Measurements from ENCODE around the gene PPP1R1A. TPM values are rescaled to one million over a fixed set of nuclear protein-coding genes. Genes with fewer than 3 reads are reported as not detected.

The PPP1R1A gene
- total RNA-seq, 2 donors from 2014 or later = not detected

GRCh38 chr12:54578778-54579177 is 9.7 kb downstream of the PPP1R1A start:
- peaks cover 6 to 7% of the 10 kb centered on the region in 2 donors for H3K4me1 Mint-ChIP-seq (ENCODE audit: low read depth in 2 of 2)
- H3K4me3 Mint-ChIP-seq = no peak overlapping the region
- no peak overlapping the region for H3K27ac Mint-ChIP-seq
- H3K9me3 Mint-ChIP-seq = no peaks in the 10 kb centered on the region
- H3K27me3 Mint-ChIP-seq = peaks cover 0 to 3% of the 10 kb centered on the region in 2 donors
- DNase-seq (ENCODE audit: low spot score) = no peak
- H3K36me3 Mint-ChIP-seq = no peaks in the 10 kb centered on the region
- ATAC-seq = no peak

DNA sequence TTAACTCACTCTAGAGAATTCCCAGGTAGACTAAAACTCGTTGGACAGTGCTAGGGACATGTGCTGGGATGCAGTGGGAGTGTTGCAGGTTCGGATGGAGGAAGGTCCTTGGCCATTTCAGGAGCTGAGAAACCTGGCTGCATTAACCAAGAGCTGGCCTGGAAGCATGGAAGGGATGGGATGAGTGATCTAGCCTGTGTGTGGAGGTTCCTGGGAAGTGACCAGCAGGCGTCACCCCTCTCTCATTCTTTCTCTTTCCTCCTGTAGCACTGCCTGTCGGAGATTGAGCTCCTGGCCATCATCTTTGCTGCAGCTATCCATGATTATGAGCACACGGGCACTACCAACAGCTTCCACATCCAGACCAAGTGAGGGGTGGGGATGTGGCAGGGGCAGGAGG is 15.6 kb downstream of the PPP1R1A start:
- H3K36me3 Mint-ChIP-seq = no peaks in the 10 kb centered on the region
- no peak overlapping the region for H3K27ac Mint-ChIP-seq
- H3K4me1 Mint-ChIP-seq (ENCODE audit: low read depth in 2 of 2) = no peaks in the 10 kb centered on the region
- ATAC-seq (no peak), DNase-seq (ENCODE audit: low spot score) (no peak)
- H3K27me3 Mint-ChIP-seq = no peaks in the 10 kb centered on the region
- no peaks in the 10 kb centered on the region for H3K9me3 Mint-ChIP-seq
- H3K4me3 Mint-ChIP-seq = no peak overlapping the region

DNA sequence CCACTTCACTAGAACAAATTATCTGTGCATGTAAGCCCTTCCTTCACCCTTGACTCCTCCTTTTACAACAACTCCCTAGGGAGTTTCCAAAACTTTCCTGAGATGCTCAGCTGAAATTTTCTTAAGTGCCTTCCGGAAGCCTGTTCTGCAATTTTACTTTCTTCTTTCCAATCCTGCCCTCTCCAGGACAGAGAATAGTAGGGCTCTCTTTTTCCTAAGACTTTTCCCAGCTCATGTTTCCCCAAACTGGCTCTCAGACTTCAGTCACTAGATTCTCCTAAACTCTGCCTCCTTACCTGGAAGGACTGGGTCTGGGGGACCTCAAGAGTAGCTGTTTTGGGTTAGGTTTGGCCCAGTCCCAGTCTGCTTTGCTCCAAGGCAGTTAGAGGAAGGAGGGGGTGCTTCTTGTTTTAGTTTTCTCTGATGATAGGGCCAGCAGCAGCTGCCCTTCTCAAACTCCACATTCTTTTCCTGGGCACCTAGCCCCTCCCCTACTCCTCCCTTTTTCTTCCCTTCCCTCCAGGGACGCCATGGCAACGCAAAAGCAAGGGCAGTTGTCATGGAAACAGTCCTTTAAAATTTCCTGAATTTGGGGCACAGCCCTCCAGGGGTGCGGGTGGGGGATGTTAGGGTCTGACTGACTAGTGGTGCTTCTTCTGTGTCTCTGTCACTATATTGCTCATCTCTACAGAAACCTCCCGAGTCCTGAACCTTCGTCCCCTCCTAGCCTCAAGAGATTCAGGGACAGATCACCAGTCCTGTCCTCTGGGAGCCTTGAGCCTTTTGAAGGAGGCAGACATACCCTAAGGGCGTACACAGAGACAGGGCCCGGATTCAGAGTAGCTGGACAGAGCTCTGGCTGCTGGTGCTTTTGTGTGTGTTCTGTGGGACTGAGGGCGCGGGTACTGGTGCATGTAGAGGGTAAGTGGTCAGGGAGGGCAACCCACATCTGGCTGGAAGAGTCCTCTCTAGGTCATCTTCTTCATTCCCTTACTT is 17.0 kb downstream of the PPP1R1A start:
- H3K27ac Mint-ChIP-seq = peak overlapping the region in 1 of 2 donors; percentile 12
- no peaks in the 10 kb centered on the region for H3K9me3 Mint-ChIP-seq
- H3K36me3 Mint-ChIP-seq = no peaks in the 10 kb centered on the region
- DNase-seq (ENCODE audit: low spot score) (no peak), ATAC-seq (peak in 1 of 2 donors; percentile 22)
- no peak overlapping the region for H3K4me3 Mint-ChIP-seq
- peaks cover 0 to 2% of the 10 kb centered on the region in 2 donors for H3K4me1 Mint-ChIP-seq (ENCODE audit: low read depth in 2 of 2)
- H3K27me3 Mint-ChIP-seq = no peaks in the 10 kb centered on the region

GRCh38 chr12:54569995-54570528 is 18.4 kb downstream of the PPP1R1A start:
- Mint-ChIP-seq H3K4me3 (no peak overlapping the region), H3K9me3 (no peaks in the 10 kb centered on the region), H3K36me3 (no peaks in the 10 kb centered on the region), H3K27ac (no peak overlapping the region), H3K27me3 (no peaks in the 10 kb centered on the region), H3K4me1 (ENCODE audit: low read depth in 2 of 2) (peaks cover 0 to 2% of the 10 kb centered on the region in 2 donors)
- no peak for ATAC-seq
- DNase-seq (ENCODE audit: low spot score) = no peak

GRCh38 chr12:54569072-54569471 is 19.4 kb downstream of the PPP1R1A start:
- Mint-ChIP-seq H3K9me3 (no peaks in the 10 kb centered on the region), H3K27ac (no peak overlapping the region), H3K27me3 (no peaks in the 10 kb centered on the region), H3K4me1 (ENCODE audit: low read depth in 2 of 2) (peaks cover 0 to 5% of the 10 kb centered on the region in 2 donors), H3K4me3 (no peak overlapping the region), H3K36me3 (no peaks in the 10 kb centered on the region)
- ATAC-seq (no peak), DNase-seq (ENCODE audit: low spot score) (no peak)

- no peaks in the 10 kb centered on the region for H3K36me3 Mint-ChIP-seq
- no peaks in the 10 kb centered on the region for H3K27me3 Mint-ChIP-seq
- peaks cover 7 to 12% of the 10 kb centered on the region in 2 donors for H3K4me1 Mint-ChIP-seq (ENCODE audit: low read depth in 2 of 2)
- no peak overlapping the region for H3K4me3 Mint-ChIP-seq
- no peaks in the 10 kb centered on the region for H3K9me3 Mint-ChIP-seq
- H3K27ac Mint-ChIP-seq = no peak overlapping the region
- DNase-seq (ENCODE audit: low spot score) = no peak
- no peak for ATAC-seq
Measured at GRCh38 chr12:54566792-54567191, 21.7 kb downstream of the PPP1R1A start.

- Mint-ChIP-seq H3K4me3 (no peak overlapping the region), H3K4me1 (ENCODE audit: low read depth in 2 of 2) (peaks cover 14 to 19% of the 10 kb centered on the region in 2 donors), H3K9me3 (no peaks in the 10 kb centered on the region), H3K27ac (no peak overlapping the region), H3K36me3 (no peaks in the 10 kb centered on the region), H3K27me3 (no peaks in the 10 kb centered on the region)
- ATAC-seq (no peak), DNase-seq (ENCODE audit: low spot score) (no peak)
Measured at GRCh38 chr12:54565986-54566544, 22.4 kb downstream of the PPP1R1A start.

DNA sequence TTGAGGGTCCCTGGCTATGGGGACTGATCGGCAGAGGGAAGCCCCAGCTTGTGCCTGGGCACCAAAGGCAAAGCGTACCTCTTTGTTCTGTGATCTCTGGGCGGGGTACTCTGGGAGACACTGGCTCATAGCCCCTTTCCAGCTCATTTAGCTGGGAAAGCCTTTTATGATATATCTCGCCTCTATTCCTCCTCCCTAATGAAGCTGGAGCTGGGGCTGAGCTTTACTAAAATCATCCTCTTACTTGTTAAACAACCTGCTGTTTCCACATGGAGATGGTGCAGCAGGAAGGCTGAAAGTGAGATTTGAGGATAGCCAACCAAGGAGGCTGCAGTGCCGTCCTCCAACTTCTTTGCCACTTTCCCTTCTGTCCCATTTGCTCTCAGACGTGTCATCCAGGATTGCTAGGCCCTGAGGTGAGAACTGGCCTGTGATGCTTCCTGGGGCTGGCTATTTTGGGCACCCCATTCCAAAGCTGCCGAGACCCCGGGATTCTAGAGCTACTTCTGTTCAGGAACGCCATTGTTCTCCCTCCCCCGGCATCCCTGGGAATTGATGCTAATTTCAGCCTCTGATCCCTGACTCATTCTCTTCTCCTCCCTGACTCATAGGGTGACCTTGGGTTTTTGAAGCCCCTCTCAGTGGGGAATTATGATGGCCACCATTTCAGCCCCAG is 23.0 kb downstream of the PPP1R1A start:
- H3K27me3 Mint-ChIP-seq = no peaks in the 10 kb centered on the region
- H3K4me1 Mint-ChIP-seq (ENCODE audit: low read depth in 2 of 2) = peaks cover 20 to 23% of the 10 kb centered on the region in 2 donors
- ATAC-seq = no peak
- no peak overlapping the region for H3K27ac Mint-ChIP-seq
- H3K4me3 Mint-ChIP-seq = no peak overlapping the region
- no peaks in the 10 kb centered on the region for H3K9me3 Mint-ChIP-seq
- H3K36me3 Mint-ChIP-seq = no peaks in the 10 kb centered on the region
- DNase-seq (ENCODE audit: low spot score) = no peak

DNA sequence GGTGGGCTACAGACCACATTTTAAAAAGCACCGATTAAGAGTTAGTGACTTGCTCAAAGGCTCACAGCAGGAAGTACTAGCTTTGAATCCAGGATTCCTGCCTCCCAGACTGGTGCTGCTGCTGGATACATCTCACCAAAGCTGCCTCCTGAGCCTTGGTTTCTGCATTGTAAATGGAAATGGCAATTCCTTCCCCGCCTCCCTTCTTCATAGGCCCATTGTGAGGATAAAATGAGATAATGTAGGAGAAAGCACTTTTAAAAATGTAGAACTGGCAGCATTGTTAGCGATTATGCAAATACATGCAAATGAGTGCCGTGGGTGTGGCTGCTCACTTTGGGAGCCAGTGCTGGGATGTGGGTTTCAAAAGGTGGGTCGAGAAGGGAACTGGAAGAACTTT is 23.7 kb downstream of the PPP1R1A start:
- no peak for ATAC-seq
- DNase-seq (ENCODE audit: low spot score) = no peak
- Mint-ChIP-seq H3K36me3 (no peaks in the 10 kb centered on the region), H3K27me3 (no peaks in the 10 kb centered on the region), H3K9me3 (peaks cover 3% of the 10 kb centered on the region), H3K27ac (peak overlapping the region in 1 of 2 donors; percentile 38), H3K4me1 (ENCODE audit: low read depth in 2 of 2) (peaks cover 26 to 27% of the 10 kb centered on the region in 2 donors), H3K4me3 (no peak overlapping the region)

DNA sequence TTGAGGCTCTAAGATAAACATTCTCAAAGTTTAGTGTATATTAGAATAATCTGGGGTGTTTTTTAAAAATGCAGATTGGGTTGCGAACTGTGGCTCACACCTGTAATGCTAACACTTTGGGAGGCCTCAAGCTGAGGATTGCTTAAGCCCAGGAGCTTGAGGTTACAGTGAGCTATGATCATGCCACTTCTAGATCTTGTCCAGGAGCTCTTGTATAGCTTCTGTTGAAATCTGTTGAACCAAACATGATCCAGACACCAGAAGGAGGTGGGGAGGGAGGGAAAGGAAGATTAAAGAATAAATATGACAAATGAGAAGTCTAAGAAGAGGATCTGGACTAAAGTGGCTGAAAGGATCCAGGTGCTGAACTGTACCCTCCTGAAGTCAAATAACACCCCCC is 24.7 kb downstream of the PPP1R1A start:
- Mint-ChIP-seq H3K27ac (no peak overlapping the region), H3K36me3 (no peaks in the 10 kb centered on the region), H3K4me1 (ENCODE audit: low read depth in 2 of 2) (peaks cover 31 to 32% of the 10 kb centered on the region in 2 donors), H3K27me3 (no peaks in the 10 kb centered on the region), H3K9me3 (peaks cover 3% of the 10 kb centered on the region), H3K4me3 (no peak overlapping the region)
- ATAC-seq = no peak
- no peak for DNase-seq (ENCODE audit: low spot score)

DNA sequence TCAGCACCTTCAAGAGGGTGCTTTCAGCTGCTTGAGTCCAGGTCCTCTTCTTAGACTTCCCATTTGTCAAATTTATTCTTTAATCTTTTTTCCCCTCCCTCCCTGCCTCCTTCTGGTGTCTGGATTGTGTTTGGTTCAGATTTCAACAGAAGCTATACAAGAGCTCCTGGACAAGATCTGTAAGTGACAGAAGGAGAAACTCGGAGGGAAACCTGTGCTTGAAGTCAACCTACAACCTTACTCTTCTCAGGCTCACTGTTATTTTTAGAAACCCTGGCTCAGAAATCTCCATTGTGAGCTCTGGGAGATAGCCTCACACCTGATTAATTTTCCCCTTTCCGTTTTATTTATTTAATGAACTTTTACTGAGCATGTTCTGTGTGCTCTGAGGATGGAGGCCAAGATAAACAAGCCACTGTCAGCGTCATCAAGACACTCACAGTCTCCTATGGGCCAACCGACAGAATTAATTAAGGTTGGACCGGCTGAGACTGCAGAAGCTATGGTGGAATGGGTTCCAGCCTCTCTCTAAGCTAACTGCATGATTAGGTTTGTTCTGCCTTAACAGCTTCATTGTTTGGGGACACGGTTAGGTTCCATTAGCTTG is 25.6 kb downstream of the PPP1R1A start:
- Mint-ChIP-seq H3K4me3 (peak overlapping the region; percentile 86), H3K27me3 (no peaks in the 10 kb centered on the region), H3K9me3 (peaks cover 3% of the 10 kb centered on the region), H3K27ac (peak overlapping the region in 1 of 2 donors; percentile 12), H3K36me3 (no peaks in the 10 kb centered on the region), H3K4me1 (ENCODE audit: low read depth in 2 of 2) (peaks cover 31 to 32% of the 10 kb centered on the region in 2 donors)
- ATAC-seq = no peak
- DNase-seq (ENCODE audit: low spot score) = no peak

GRCh38 chr12:54561164-54561563 is 27.3 kb downstream of the PPP1R1A start:
- Mint-ChIP-seq H3K4me1 (ENCODE audit: low read depth in 2 of 2) (peaks cover 30 to 31% of the 10 kb centered on the region in 2 donors), H3K9me3 (peaks cover 3% of the 10 kb centered on the region), H3K27me3 (no peaks in the 10 kb centered on the region), H3K4me3 (peak overlapping the region; percentile 86), H3K36me3 (no peaks in the 10 kb centered on the region), H3K27ac (peak overlapping the region; percentile 61 to 66)
- DNase-seq (ENCODE audit: low spot score) (peak; percentile 62), ATAC-seq (peak; percentile 25 to 29)

- H3K4me3 Mint-ChIP-seq = peak overlapping the region; percentile 86
- no peaks in the 10 kb centered on the region for H3K36me3 Mint-ChIP-seq
- ATAC-seq (peak; percentile 99), DNase-seq (ENCODE audit: low spot score) (peak; percentile 89)
- peaks cover 30 to 31% of the 10 kb centered on the region in 2 donors for H3K4me1 Mint-ChIP-seq (ENCODE audit: low read depth in 2 of 2)
- peaks cover 3% of the 10 kb centered on the region for H3K9me3 Mint-ChIP-seq
- no peaks in the 10 kb centered on the region for H3K27me3 Mint-ChIP-seq
- H3K27ac Mint-ChIP-seq = peak overlapping the region; percentile 61 to 66
Measured at GRCh38 chr12:54560374-54560858, 28.0 kb downstream of the PPP1R1A start.
